Colonic mucosa (tissue), 4 donors: ENCODE data around the gene CD209. TPM values are rescaled to one million over a fixed set of nuclear protein-coding genes. Genes with fewer than 3 reads are reported as not detected.

ENCODE experiments used
- DNase-seq: peaks from one replicate; pipeline ENCODE4 v3.0.0-alpha.2; 2020
- H3K27ac ChIP-seq: fragments of 200-600 bp; one replicate; pipeline ENCODE4 v1.8.0; 2021
- H3K27me3 ChIP-seq: fragments of 200-600 bp; one replicate; pipeline ENCODE4 v1.8.0; 2021
- H3K36me3 ChIP-seq: fragments of 200-600 bp; one replicate; pipeline ENCODE4 v1.8.0; 2021
- H3K4me1 ChIP-seq: fragments of 200-600 bp; one replicate; pipeline ENCODE4 v1.8.0; 2021; ENCODE audit warnings: mild to moderate bottlenecking
- H3K4me3 ChIP-seq: fragments of 200-600 bp; one replicate; pipeline ENCODE4 v1.8.0; 2021
- H3K9ac ChIP-seq, 2 donors: one replicate each; pipeline ENCODE4 v1.7.0; 2013; ENCODE audit warnings: control low read depth in 2 of 2, low read depth in 2 of 2, low read length in 2 of 2
- H3K9me3 ChIP-seq: fragments of 200-600 bp; one replicate; pipeline ENCODE4 v1.8.0; 2021
- intact Hi-C: fragments of 100-400 bp; cut with DNase I; formaldehyde crosslinking; loops from one replicate; pipeline ENCODE4 v1.14.1; 2022
- total RNA-seq, 2 donors: library from RNA; stranded (reverse); fragmentation: NEBNext Ultra II Directional in 1 of 2; extraction: Animal tissue kit (Norgen Biotek cat#: 25700) in 1 of 2; gene quantifications; one replicate each; pipeline ENCODE4 v1.2.1, GENCODE V29; 2021
- TF ChIP-seq, protein P1 (sequence below): fragments of 200-600 bp; IDR thresholded peaks from one replicate; pipeline ENCODE4 v1.8.0; 2022; ENCODE audit warnings: antibody characterized with exemption, mild to moderate bottlenecking
- donor health status: healthy.
- donor health status: DM: no; HTN: no; CAD: no.
- donor health status: DM: no; HTN: no; CAD: no.

Gene CD209
- total RNA-seq, 2 donors from 2014 or later = 4.0 to 12.1 TPM

DNA sequence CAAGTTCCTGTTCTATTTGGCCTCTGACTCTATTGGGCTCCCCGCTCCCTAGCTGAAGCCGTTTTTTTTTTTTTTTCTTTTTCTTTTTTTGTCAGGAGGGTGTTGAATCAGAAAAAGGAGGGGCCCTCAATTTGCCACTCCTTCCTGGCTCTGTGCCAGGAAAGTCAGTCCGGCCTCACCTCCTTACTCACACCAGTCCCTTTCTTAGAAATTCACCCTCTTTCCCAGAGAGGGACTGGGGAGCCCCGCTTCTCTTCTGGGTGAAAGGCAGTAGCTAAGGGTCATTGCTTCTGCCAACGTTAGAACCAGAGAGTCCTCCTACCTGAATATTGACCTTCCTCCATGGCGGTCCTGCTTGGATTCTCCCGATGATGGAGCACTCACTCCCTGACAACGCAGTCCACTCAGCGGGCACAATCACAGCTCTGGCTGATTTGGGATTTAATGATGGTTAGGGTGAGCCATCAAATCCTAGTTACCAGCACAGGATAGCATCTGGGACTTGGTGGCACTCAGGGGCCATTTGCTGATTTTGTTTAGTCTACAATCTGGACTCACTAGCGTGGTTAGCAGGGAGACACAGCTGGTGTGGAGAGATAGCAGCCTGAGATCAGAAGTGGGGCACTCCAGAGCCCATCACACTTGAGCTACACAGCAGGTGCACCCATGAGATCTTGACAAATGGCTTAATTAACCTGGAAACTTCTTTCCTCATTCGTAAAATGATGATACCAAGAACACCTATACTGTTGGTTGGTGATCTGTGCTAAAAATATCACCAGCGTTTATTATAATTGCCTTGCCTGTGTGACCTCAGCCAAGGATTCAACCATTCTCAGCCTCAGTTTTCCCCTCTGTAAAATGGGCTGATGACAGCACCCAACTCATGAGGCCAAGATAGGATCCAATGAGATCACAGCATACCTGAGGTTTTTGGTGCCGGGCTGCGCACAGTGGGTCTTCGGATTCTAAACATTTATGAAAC, 47.6 kb downstream of the CD209 start:
- Histone ChIP-seq H3K9ac (no peak overlapping the region), H3K36me3 (no peaks in the 10 kb centered on the region), H3K4me3 (no peak overlapping the region), H3K27ac (no peak overlapping the region), H3K4me1 (no peaks in the 10 kb centered on the region), H3K27me3 (no peaks in the 10 kb centered on the region), H3K9me3 (no peaks in the 10 kb centered on the region)
- intact Hi-C loops = no loop called here
- TF ChIP-seq, protein P1, sequence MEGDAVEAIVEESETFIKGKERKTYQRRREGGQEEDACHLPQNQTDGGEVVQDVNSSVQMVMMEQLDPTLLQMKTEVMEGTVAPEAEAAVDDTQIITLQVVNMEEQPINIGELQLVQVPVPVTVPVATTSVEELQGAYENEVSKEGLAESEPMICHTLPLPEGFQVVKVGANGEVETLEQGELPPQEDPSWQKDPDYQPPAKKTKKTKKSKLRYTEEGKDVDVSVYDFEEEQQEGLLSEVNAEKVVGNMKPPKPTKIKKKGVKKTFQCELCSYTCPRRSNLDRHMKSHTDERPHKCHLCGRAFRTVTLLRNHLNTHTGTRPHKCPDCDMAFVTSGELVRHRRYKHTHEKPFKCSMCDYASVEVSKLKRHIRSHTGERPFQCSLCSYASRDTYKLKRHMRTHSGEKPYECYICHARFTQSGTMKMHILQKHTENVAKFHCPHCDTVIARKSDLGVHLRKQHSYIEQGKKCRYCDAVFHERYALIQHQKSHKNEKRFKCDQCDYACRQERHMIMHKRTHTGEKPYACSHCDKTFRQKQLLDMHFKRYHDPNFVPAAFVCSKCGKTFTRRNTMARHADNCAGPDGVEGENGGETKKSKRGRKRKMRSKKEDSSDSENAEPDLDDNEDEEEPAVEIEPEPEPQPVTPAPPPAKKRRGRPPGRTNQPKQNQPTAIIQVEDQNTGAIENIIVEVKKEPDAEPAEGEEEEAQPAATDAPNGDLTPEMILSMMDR = no peak
- no peak for DNase-seq

GRCh38 chr19:7699003-7699402, 48.3 kb downstream of the CD209 start:
- no peaks in the 10 kb centered on the region for H3K4me1 ChIP-seq
- TF ChIP-seq, protein P1 = no peak
- H3K9me3 ChIP-seq = no peaks in the 10 kb centered on the region
- intact Hi-C loops = no loop called here
- no peak overlapping the region for H3K9ac ChIP-seq
- no peaks in the 10 kb centered on the region for H3K27me3 ChIP-seq
- H3K36me3 ChIP-seq = no peaks in the 10 kb centered on the region
- no peak overlapping the region for H3K27ac ChIP-seq
- no peak for DNase-seq
- H3K4me3 ChIP-seq = no peak overlapping the region

- Histone ChIP-seq H3K9ac (no peak overlapping the region), H3K27me3 (no peaks in the 10 kb centered on the region), H3K4me1 (no peaks in the 10 kb centered on the region), H3K36me3 (no peaks in the 10 kb centered on the region), H3K4me3 (no peak overlapping the region), H3K9me3 (no peaks in the 10 kb centered on the region), H3K27ac (no peak overlapping the region)
- TF ChIP-seq, protein P1 = no peak
- intact Hi-C loops = no loop called here
- no peak for DNase-seq
Measured at GRCh38 chr19:7698583-7698982, 48.8 kb downstream of the CD209 start.

DNA sequence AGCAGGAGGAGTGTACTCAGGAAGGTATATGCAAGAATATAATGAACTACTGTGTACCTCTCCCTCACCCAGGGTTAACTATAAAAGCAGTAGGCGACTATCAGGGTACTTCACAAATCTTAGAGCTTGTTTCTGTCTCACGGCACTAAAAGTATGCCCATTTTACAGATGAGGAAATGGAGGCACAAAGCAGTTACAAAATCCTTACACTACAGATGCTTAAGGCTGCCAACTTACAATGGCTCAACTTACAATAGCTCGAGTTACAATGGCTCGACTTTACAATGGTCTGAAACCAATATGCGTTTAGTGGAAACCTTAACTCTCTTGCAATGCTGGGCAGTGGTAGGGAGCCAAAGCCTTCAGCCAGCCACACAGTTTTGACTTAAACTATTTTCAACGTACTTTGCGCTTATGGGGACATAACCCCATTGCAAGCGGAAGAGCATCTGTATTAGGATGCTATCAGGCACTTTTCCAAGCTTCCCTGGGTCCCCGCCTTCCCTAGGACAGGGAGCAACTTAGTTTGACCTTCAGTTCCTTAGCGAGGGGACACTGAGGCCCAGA, 49.5 kb downstream of the CD209 start:
- Histone ChIP-seq H3K9me3 (no peaks in the 10 kb centered on the region), H3K27me3 (no peaks in the 10 kb centered on the region), H3K27ac (no peak overlapping the region), H3K4me1 (no peaks in the 10 kb centered on the region), H3K36me3 (no peaks in the 10 kb centered on the region), H3K9ac (no peak overlapping the region), H3K4me3 (no peak overlapping the region)
- DNase-seq = no peak
- intact Hi-C loops = no loop called here
- TF ChIP-seq, protein P1 = no peak

- DNase-seq = no peak
- TF ChIP-seq, protein P1 = no peak
- Histone ChIP-seq H3K9ac (no peak overlapping the region), H3K36me3 (no peaks in the 10 kb centered on the region), H3K9me3 (no peaks in the 10 kb centered on the region), H3K4me1 (no peaks in the 10 kb centered on the region), H3K27me3 (no peaks in the 10 kb centered on the region), H3K27ac (no peak overlapping the region), H3K4me3 (no peak overlapping the region)
- intact Hi-C loops = no loop called here
Measured at GRCh38 chr19:7694499-7694898, 52.8 kb downstream of the CD209 start.
